Fibroblast of lung (primary cell): ENCODE results near the gene NCK2.

Source experiments
- CTCF ChIP-seq, 2 donors: IDR thresholded peaks in 1 of 2; conservative IDR thresholded peaks in 1 of 2; 1 replicate in 1 of 2; 2 replicates in 1 of 2; pipeline ENCODE4 v1.5.1; 2011 to 2012; ENCODE audit warnings: low read length in 2 of 2, control low read depth in 1 of 2, inconsistent platforms in 1 of 2, low read depth in 1 of 2, mild to moderate bottlenecking in 1 of 2
- EZH2 ChIP-seq: IDR thresholded peaks from 2 replicates; pipeline ENCODE4 v1.5.1; 2012; ENCODE audit warnings: low read length, control low read depth, mild to moderate bottlenecking; ENCODE audit errors: missing control alignments

GRCh38 chr2:105909215-105909614 is 164.5 kb downstream of the NCK2 start:
- TF ChIP-seq CTCF (conservative IDR thresholded peaks at IDR 0.05 in 1 of 2, IDR thresholded peaks at IDR 0.05 in 1 of 2; ENCODE audit: low read depth in 1 of 2, low read length in 2 of 2) = no peak
- no peak for TF ChIP-seq EZH2
